Pancreas (tissue), 10 donors: ENCODE measurements around the gene IL1A. TPM values are rescaled to one million over a fixed set of nuclear protein-coding genes. Genes with fewer than 3 reads are reported as not detected.

Source experiments
- ATAC-seq, 4 donors: fragments of 200-7000 bp; cut with Tn5 transposase; one replicate each; pipeline versions ENCODE4 v1.8.0 to v1.9.1; 2020; ENCODE audit warnings: mild to moderate bottlenecking in 4 of 4, moderate library complexity in 4 of 4
- DNase-seq, 6 donors: peaks; one replicate each; pipeline ENCODE4 v3.0.0-alpha.2; 2020
- FAIRE-seq: peaks from 2 replicates; lab custom pipeline; 2012; peaks lifted over from hg19 to GRCh38; lab: Jason Lieb, UNC
- H3K27ac ChIP-seq, 4 donors: fragments of 200-600 bp; sonication (generic); 1 replicate in 3 of 4; 2 replicates in 1 of 4; pipeline versions ENCODE4 v1.5.0 to v1.8.0; 2020
- H3K27me3 ChIP-seq, 4 donors: fragments of 200-600 bp; one replicate each; pipeline ENCODE4 v1.8.0; 2021
- H3K36me3 ChIP-seq, 3 donors: fragments of 200-600 bp; sonication (generic) in 1 of 3; one replicate each; pipeline versions ENCODE4 v1.5.0 to v1.8.0; 2020 to 2021
- H3K4me1 ChIP-seq, 3 donors: fragments of 200-600 bp; one replicate each; pipeline ENCODE4 v1.8.0; 2021
- H3K4me3 ChIP-seq, 4 donors: fragments of 200-600 bp; sonication (generic) in 2 of 4; one replicate each; pipeline versions ENCODE4 v1.5.0 to v1.8.0; 2020 to 2021
- H3K9me3 ChIP-seq, 4 donors: fragments of 200-600 bp; one replicate each; pipeline ENCODE4 v1.8.0; 2021
- WGBS, 2 donors: extraction: QIAGEN DNeasy Blood & Tissue Kit; methylation state at CpG; one replicate each; pipeline ENCODE4 v1.1.7; 2013; 5-methylcytosine and 5-hydroxymethylcytosine counted together
- intact Hi-C, 3 donors: fragments of 100-400 bp; cut with DNase I; formaldehyde crosslinking; loops; one replicate each; pipeline versions ENCODE4 v1.11.1 to v1.14.2; 2022
- polyA plus RNA-seq, 2 donors: library from polyadenylated mRNA; stranded (reverse); fragments of 200-250 nt; gene quantifications; one replicate each; pipeline ENCODE4 v1.2.3, GENCODE V29; 2013
- total RNA-seq, 6 donors: library from RNA; stranded (reverse); fragmentation: NEBNext Ultra II Directional in 4 of 6; extraction: Animal tissue kit (Norgen Biotek cat#: 25700) in 4 of 6; gene quantifications; one replicate each; pipeline versions ENCODE4 v1.2.1 to v1.2.4, GENCODE V29; 2021 to 2023
- TF ChIP-seq, protein P1 (sequence below), 4 donors: fragments of 200-600 bp; sonication (generic) in 3 of 4; IDR thresholded peaks; one replicate each; pipeline versions ENCODE4 v1.5.0 to v1.8.0; 2021; ENCODE audit warnings: antibody characterized with exemption in 4 of 4
- donor health status: healthy with polysubstance abuse.
- donor health status: DM: no; HTN: no; CAD: no; lungs with moderate emphysema.
- donor health status: DM: no; HTN: no; CAD: no.
- donor health status: control.
- donor health status: control.
- donor health status: Bipolar disorder and iron deficiency.
- donor health status: DM: yes; HTN: yes; CAD: no.
- donor health status: DM: no; HTN: no; CAD: no.
- donor health status: DM: no; HTN: no; CAD: no.
- donor health status: DM: yes; HTN: yes; CAD: no.

IL1A gene
- total and polyA plus RNA-seq, 8 donors: 0.05 to 0.18 (median 0.09) TPM; not detected in 4

DNA sequence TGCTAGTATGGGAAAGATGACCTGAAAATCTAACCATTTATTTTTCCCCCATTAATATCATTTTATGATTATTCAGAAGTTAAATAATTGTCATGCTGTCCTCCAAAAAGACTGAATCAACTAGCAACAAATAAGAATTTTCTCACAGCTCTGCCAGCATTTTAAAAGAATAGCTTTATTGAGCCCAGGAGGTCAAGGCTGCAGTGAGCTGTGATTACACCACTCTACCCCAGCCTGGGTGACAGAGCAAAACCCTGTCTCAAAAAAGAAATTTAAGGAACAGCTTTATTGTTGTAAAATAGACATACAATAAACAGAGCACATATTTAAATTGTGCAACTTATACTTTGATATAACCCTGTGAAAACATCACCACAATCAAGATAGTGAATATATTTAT lies 24.8 kb upstream of the IL1A start:
- H3K4me3 ChIP-seq: no peak overlapping the region
- ATAC-seq (no peak), FAIRE-seq (no peak), DNase-seq (no peak)
- H3K27me3 ChIP-seq: no peaks in the 10 kb centered on the region
- H3K9me3 ChIP-seq: no peaks in the 10 kb centered on the region
- H3K27ac ChIP-seq: peak overlapping the region in 1 of 4 donors; percentile 2
- TF ChIP-seq, protein P1, sequence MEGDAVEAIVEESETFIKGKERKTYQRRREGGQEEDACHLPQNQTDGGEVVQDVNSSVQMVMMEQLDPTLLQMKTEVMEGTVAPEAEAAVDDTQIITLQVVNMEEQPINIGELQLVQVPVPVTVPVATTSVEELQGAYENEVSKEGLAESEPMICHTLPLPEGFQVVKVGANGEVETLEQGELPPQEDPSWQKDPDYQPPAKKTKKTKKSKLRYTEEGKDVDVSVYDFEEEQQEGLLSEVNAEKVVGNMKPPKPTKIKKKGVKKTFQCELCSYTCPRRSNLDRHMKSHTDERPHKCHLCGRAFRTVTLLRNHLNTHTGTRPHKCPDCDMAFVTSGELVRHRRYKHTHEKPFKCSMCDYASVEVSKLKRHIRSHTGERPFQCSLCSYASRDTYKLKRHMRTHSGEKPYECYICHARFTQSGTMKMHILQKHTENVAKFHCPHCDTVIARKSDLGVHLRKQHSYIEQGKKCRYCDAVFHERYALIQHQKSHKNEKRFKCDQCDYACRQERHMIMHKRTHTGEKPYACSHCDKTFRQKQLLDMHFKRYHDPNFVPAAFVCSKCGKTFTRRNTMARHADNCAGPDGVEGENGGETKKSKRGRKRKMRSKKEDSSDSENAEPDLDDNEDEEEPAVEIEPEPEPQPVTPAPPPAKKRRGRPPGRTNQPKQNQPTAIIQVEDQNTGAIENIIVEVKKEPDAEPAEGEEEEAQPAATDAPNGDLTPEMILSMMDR (IDR thresholded peaks at IDR 0.05): no peak
- intact Hi-C loops: no loop called here
- H3K36me3 ChIP-seq: no peaks in the 10 kb centered on the region
- H3K4me1 ChIP-seq: no peaks in the 10 kb centered on the region

DNA sequence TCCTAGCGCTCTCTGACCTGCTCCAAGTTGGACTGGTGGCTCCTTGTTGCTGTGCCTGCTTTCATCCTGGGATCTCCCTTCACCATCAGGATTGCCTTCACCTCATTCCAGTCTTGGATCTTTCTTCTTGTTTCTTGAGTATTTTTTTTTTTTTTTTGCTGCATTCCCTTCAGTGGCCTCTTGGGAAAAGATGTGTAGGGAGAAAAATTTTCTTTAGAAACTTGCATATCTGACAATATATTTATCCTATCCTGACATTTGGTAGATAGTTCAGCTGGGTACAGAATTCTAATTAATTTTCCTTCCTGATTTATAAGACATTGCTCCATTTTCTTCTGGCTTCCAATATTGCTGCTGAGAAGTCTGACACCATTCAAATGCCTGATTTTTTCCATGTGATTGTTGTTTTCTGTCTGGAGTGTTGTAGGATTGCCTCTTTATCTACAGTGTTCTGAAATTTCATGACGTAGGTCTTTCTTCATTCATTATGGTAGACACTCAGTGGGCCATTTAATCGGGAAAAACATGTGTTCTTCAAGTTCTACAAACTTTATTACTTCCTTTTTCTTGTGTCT lies 23.0 kb upstream of the IL1A start:
- Histone ChIP-seq H3K9me3 (no peaks in the 10 kb centered on the region), H3K4me1 (no peaks in the 10 kb centered on the region), H3K4me3 (no peak overlapping the region), H3K27me3 (no peaks in the 10 kb centered on the region), H3K36me3 (no peaks in the 10 kb centered on the region), H3K27ac (no peak overlapping the region)
- ATAC-seq: no peak
- intact Hi-C loops: no loop called here
- TF ChIP-seq, protein P1 (IDR thresholded peaks at IDR 0.05): no peak
- DNase-seq: no peak
- 87 to 88% methylated on average over 3 of the region's 3 CpGs for WGBS, 2 donors
- no peak for FAIRE-seq

DNA sequence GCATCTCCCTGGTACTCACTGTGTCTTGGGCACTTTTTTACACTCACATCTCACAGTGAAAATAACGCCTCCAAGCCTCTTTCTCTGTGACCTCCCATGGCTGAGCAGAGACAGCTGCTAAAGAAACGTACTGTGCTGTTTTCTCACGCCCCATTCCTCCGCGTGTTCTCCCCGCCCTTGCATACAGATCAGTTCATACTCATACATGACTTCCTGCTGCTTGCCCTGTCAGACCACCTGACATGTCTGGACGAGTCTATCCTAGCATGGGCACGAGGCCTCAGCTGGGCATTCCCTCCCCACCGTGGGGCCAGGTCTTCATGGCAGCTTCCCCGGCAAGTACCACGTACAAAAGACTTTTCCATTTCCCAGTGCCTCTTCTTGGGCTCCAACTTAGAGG lies 21.2 kb upstream of the IL1A start:
- FAIRE-seq (no peak), DNase-seq (no peak), ATAC-seq (no peak)
- H3K27me3 ChIP-seq: no peaks in the 10 kb centered on the region
- intact Hi-C loops: no loop called here
- no peak overlapping the region for H3K27ac ChIP-seq
- no peak overlapping the region for H3K4me3 ChIP-seq
- TF ChIP-seq, protein P1 (IDR thresholded peaks at IDR 0.05): no peak
- 90 to 95% methylated on average over 11 of the region's 11 CpGs for WGBS, 2 donors
- H3K9me3 ChIP-seq: no peaks in the 10 kb centered on the region
- H3K36me3 ChIP-seq: no peaks in the 10 kb centered on the region
- no peaks in the 10 kb centered on the region for H3K4me1 ChIP-seq

DNA sequence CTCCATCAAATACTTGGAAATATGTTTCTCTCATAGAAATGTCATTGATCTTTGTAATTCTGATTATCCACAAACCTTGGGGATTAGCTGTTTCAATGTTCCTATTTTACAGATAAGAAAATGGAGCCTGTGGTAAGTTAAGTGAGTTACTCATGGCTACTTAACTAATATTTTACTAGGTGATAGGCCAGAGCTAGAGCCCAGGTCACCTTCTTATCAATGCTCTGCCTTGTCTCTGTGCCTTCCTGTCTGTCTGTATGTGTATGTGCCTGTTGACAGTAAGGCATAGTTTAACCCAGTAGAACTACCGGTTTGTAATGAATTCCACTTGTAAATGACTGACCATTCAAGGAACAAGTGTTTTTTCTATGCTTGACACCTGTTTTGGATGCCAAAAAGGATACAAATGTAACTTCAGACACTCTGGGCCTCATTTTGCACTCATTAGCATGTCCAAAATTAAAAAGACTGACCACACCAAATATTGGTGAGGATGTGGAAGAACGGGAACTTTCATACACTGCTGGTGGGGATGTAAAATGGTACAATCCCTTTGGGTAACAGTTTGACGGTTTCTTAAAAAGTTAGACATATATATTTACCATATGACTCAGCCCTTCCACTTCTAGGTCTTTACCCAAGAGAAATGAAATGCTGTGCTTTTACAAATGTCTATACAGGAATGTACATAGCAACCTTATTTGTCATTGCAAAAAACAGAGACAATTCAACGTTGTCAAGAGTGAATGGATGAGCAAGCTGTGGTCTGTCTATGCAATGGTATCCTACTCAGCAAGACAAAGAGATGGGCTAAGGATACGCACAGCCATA lies 19.6 kb upstream of the IL1A start:
- ATAC-seq (peak in 2 of 4 donors; percentile 63 to 71), DNase-seq (no peak), FAIRE-seq (no peak)
- no peaks in the 10 kb centered on the region for H3K4me1 ChIP-seq
- peak overlapping the region in 2 of 4 donors; percentile 16 to 33 for H3K27ac ChIP-seq
- TF ChIP-seq, protein P1 (IDR thresholded peaks at IDR 0.05): no peak
- no peaks in the 10 kb centered on the region for H3K36me3 ChIP-seq
- no peaks in the 10 kb centered on the region for H3K27me3 ChIP-seq
- intact Hi-C loops: no loop called here
- 61 to 64% methylated on average over 5 of the region's 5 CpGs for WGBS, 2 donors
- H3K4me3 ChIP-seq: no peak overlapping the region
- H3K9me3 ChIP-seq: no peaks in the 10 kb centered on the region
